Stomach (tissue), 9 donors: ENCODE data around the gene COA1. TPM values are rescaled to one million over a fixed set of nuclear protein-coding genes. Genes with fewer than 3 reads are reported as not detected.

Experiments used
- DNase-seq, 2 donors: peaks; one replicate each; pipeline versions ENCODE4 v3.0.0 to v3.0.0-alpha.2; 2013 to 2019
- H3K27ac ChIP-seq, 5 donors: fragments of 200-600 bp in 4 of 5; sonication (generic) in 4 of 5; one replicate each; pipeline ENCODE4 v1.5.1; 2013 to 2019; ENCODE audit warnings: mild to moderate bottlenecking in 1 of 5, moderate library complexity in 1 of 5
- H3K27me3 ChIP-seq, 3 donors: fragments of 200-600 bp; sonication (generic); one replicate each; pipeline ENCODE4 v1.5.1; 2017 to 2019; ENCODE audit warnings: mixed run types in 1 of 3
- H3K36me3 ChIP-seq, 4 donors: fragments of 200-600 bp; sonication (generic); 1 replicate in 3 of 4; 2 replicates in 1 of 4; pipeline ENCODE4 v1.5.1; 2016 to 2019
- H3K4me1 ChIP-seq, 4 donors: fragments of 200-600 bp; sonication (generic); one replicate each; pipeline ENCODE4 v1.5.1; 2016 to 2019
- H3K4me3 ChIP-seq, 4 donors: fragments of 200-600 bp; sonication (generic) in 3 of 4; one replicate each; pipeline ENCODE4 v1.5.1; 2016 to 2019; ENCODE audit warnings: mild to moderate bottlenecking in 1 of 4
- H3K9me3 ChIP-seq, 4 donors: fragments of 200-600 bp; sonication (generic); one replicate each; pipeline ENCODE4 v1.5.1; 2016 to 2019
- EP300 ChIP-seq: sonication (generic); formaldehyde crosslinking; IDR thresholded peaks from one replicate; pipeline ENCODE4 v1.6.1; 2017; ENCODE audit warnings: antibody characterized with exemption
- POLR2A ChIP-seq, 4 donors: fragments of 450-650 bp; IDR thresholded peaks; one replicate each; pipeline ENCODE4 v1.6.1; 2016; ENCODE audit warnings: antibody characterized with exemption in 4 of 4, control low read depth in 2 of 4, mild to moderate bottlenecking in 1 of 4, moderate library complexity in 1 of 4
- POLR2AphosphoS5 ChIP-seq, 3 donors: sonication (generic); formaldehyde crosslinking; IDR thresholded peaks; one replicate each; pipeline ENCODE4 v1.6.1; 2016; ENCODE audit warnings: antibody characterized with exemption in 3 of 3
- WGBS, 5 donors: extraction: QIAGEN DNeasy Blood & Tissue Kit in 3 of 5; methylation state at CpG; one replicate each; pipeline versions ENCODE4 v1.1.5 to v1.1.7; 2013 to 2018; 5-methylcytosine and 5-hydroxymethylcytosine counted together
- intact Hi-C: fragments of 100-400 bp; cut with DNase I; formaldehyde crosslinking; loops from one replicate; pipeline ENCODE4 v1.15.1; 2023; ENCODE audit warnings: low total_unique reads
- polyA plus RNA-seq, 3 donors: library from polyadenylated mRNA; stranded (reverse); fragments of 200-250 nt; gene quantifications; one replicate each; pipeline ENCODE4 v1.2.3, GENCODE V29; 2013
- total RNA-seq, 5 donors: library from RNA; depleted of rRNA; stranded (reverse); fragments of >200 nt; gene quantifications; one replicate each; pipeline versions ENCODE4 v1.1.0 to v1.2.3, GENCODE V29; 2014 to 2016
- TF ChIP-seq, protein P1 (sequence below), 7 experiments: fragments of 450-650 bp in 4 of 7; fragments of 200-600 bp in 3 of 7; sonication (generic) in 3 of 7; IDR thresholded peaks; one replicate each; pipeline ENCODE4 v1.5.1; 2016 to 2019; ENCODE audit warnings: antibody characterized with exemption in 7 of 7, control low read depth in 2 of 7, mild to moderate bottlenecking in 1 of 7
- donor health status: healthy with polysubstance abuse.
- donor health status: Bipolar disorder and iron deficiency.
- donor health status: healthy.

Gene COA1
- total and polyA plus RNA-seq, 8 donors: 13.9 to 184 (median 69.9) TPM

DNA sequence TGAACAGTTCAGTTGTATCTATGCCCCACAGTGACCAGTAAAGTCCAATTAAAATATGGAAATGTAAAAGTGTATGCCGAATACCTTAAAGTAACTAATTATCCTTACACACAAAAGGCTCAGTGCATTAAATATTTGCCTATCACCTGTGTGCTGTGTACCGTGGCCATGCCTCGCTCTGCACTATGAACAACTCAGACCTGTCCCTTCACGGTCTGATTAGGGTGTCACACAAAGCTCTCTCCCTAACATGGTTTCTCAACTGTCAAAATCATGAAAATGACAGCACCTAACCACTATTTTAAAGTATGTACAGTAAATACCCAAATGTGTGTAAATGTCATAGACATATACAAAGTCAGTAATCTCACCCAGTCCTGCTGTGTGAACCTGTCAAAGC lies 103.3 kb downstream of the COA1 start:
- Histone ChIP-seq H3K4me3 (no peak overlapping the region), H3K9me3 (no peaks in the 10 kb centered on the region), H3K27me3 (no peaks in the 10 kb centered on the region), H3K4me1 (peaks cover 0 to 26% (median 13%) of the 10 kb centered on the region in 4 donors), H3K36me3 (peaks cover 0 to 59% (median 45%) of the 10 kb centered on the region in 4 donors), H3K27ac (peak overlapping the region in 4 of 5 donors; percentile 7 to 30 (median 19))
- intact Hi-C loops: no loop called here
- DNase-seq: no peak
- no peak for TF ChIP-seq EP300
- no peak for TF ChIP-seq POLR2A (IDR thresholded peaks at IDR 0.05)
- no peak for TF ChIP-seq POLR2AphosphoS5 (IDR thresholded peaks at IDR 0.05)
- TF ChIP-seq, protein P1, sequence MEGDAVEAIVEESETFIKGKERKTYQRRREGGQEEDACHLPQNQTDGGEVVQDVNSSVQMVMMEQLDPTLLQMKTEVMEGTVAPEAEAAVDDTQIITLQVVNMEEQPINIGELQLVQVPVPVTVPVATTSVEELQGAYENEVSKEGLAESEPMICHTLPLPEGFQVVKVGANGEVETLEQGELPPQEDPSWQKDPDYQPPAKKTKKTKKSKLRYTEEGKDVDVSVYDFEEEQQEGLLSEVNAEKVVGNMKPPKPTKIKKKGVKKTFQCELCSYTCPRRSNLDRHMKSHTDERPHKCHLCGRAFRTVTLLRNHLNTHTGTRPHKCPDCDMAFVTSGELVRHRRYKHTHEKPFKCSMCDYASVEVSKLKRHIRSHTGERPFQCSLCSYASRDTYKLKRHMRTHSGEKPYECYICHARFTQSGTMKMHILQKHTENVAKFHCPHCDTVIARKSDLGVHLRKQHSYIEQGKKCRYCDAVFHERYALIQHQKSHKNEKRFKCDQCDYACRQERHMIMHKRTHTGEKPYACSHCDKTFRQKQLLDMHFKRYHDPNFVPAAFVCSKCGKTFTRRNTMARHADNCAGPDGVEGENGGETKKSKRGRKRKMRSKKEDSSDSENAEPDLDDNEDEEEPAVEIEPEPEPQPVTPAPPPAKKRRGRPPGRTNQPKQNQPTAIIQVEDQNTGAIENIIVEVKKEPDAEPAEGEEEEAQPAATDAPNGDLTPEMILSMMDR (IDR thresholded peaks at IDR 0.05): no peak
- 25 to 63% (median 45%) methylated on average over 4 of the region's 4 CpGs for WGBS, 5 donors

DNA sequence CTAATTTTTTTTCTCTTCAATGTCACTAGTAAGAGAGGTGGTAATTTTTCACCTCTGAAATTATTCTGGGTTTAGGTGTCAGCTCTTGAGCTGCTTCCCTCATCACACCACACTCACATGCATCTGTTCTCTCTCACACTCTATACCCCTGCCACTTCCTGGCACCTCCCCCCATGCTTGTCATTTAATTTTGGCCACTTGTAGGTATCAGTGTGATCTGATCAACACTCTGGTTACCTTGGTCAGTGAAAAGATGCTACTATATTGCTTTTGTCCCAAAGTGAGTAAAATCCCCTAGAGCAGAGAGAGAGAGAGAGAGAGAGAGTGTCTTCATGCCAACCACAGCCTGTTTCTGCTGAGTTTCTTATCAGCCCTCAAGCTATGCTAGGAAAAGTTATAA lies 103.9 kb downstream of the COA1 start:
- Histone ChIP-seq H3K4me1 (peaks cover 0 to 26% (median 13%) of the 10 kb centered on the region in 4 donors), H3K36me3 (peaks cover 0 to 59% (median 44%) of the 10 kb centered on the region in 4 donors), H3K9me3 (no peaks in the 10 kb centered on the region), H3K27me3 (no peaks in the 10 kb centered on the region), H3K27ac (peak overlapping the region in 3 of 5 donors; percentile 9 to 30 (median 29)), H3K4me3 (no peak overlapping the region)
- TF ChIP-seq EP300: no peak
- TF ChIP-seq POLR2AphosphoS5 (IDR thresholded peaks at IDR 0.05): no peak
- TF ChIP-seq, protein P1 (IDR thresholded peaks at IDR 0.05): no peak
- no peak for TF ChIP-seq POLR2A (IDR thresholded peaks at IDR 0.05)
- DNase-seq: peak in 1 of 2 donors; percentile 51
- intact Hi-C loops: no loop called here

DNA sequence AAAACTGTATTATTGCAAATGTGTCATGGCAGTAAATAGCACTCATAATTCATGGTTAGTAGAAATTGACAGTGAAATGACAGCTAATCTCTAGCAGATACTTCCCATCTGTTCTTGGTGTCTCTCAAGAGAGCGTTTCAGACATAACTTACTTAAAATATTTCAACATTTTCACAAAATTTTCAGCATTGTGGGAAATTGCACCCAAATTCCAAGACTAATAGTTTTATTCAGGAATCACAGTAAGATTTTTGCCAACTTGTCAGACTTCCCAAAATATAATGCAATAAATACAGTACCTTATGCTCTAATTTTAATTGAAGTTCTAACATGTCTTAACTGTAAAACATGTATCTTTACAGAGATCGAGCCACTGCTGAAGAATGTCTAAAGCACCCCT lies 105.2 kb downstream of the COA1 start:
- Histone ChIP-seq H3K27ac (no peak overlapping the region), H3K4me3 (no peak overlapping the region), H3K4me1 (peaks cover 0 to 26% (median 11%) of the 10 kb centered on the region in 4 donors), H3K36me3 (peaks cover 0 to 69% (median 48%) of the 10 kb centered on the region in 4 donors), H3K9me3 (no peaks in the 10 kb centered on the region), H3K27me3 (no peaks in the 10 kb centered on the region)
- TF ChIP-seq POLR2A (IDR thresholded peaks at IDR 0.05) (no peak), EP300 (no peak), POLR2AphosphoS5 (IDR thresholded peaks at IDR 0.05) (no peak)
- TF ChIP-seq, protein P1 (IDR thresholded peaks at IDR 0.05): no peak
- intact Hi-C loops: no loop called here
- 86 to 98% (median 94%) methylated on average over 2 of the region's 2 CpGs for WGBS, 5 donors
- no peak for DNase-seq

DNA sequence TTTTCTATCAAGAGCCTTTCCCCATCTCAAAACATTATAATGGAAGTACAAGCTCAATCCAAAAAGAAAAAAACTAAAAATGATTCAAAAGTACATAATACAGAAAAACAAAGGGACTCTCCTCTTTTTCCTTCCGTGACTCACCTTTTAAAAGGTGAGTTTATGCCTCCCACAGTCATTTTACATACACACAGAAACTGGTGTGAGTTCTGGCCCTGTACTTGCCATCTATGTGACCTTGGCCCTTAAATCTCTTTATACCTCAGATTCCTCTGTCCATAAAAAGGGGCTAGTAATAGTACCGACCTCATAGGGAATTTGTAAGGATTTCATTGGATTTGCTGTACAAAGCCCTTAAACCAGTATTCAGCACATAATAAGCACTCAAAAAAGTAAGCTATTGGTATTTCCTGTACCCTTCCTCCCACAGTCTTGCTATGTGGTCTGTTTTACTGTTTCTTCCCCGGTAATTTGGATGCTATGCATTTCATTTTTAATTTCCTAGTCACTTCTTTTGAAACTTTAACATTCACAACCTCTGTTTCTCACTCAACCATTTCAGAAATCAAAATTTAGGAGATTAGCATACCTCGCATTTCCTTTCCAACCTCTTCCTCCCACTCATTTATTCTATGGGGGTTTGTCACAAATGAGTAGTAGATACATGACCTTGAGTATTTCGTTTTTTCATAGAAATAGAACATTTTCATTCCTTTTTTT lies 107.4 kb downstream of the COA1 start:
- TF ChIP-seq, protein P1 (IDR thresholded peaks at IDR 0.05): no peak
- TF ChIP-seq POLR2A (IDR thresholded peaks at IDR 0.05) (no peak), POLR2AphosphoS5 (IDR thresholded peaks at IDR 0.05) (no peak), EP300 (no peak)
- H3K4me1 ChIP-seq: peaks cover 0 to 34% (median 16%) of the 10 kb centered on the region in 4 donors
- intact Hi-C loops: no loop called here
- no peaks in the 10 kb centered on the region for H3K27me3 ChIP-seq
- no peak overlapping the region for H3K4me3 ChIP-seq
- peaks cover 0 to 79% (median 39%) of the 10 kb centered on the region in 4 donors for H3K36me3 ChIP-seq
- DNase-seq: no peak
- 80 to 86% (median 84%) methylated on average over 5 of the region's 5 CpGs for WGBS, 5 donors
- H3K9me3 ChIP-seq: no peaks in the 10 kb centered on the region
- H3K27ac ChIP-seq: no peak overlapping the region
